Common myeloid progenitor, CD34-positive (primary cell): Measurements from ENCODE around the gene FLNA.
A peak's percentile ranks its signal among the peaks of the same experiment; 100 is the strongest.
"Not testable (repeated sequence)": the region's sequence is repeated elsewhere in the genome, so short reads cannot be mapped to it uniquely, and the experiment has no call there.

Experiments used
- CTCF ChIA-PET: fragments of 350-600 bp; sonication (Branson Sonifier 250); formaldehyde crosslinking; loops from one replicate; lab custom pipeline; 2021; ENCODE audit warnings: antibody characterized with exemption; lab: Charles Lee
- POLR2A ChIA-PET: fragments of 350-600 bp; sonication (Branson Sonifier 250); formaldehyde crosslinking; loops from one replicate; lab custom pipeline; 2021; ENCODE audit warnings: antibody characterized with exemption; lab: Charles Lee
- DNase-seq, 3 donors: peaks; one replicate each; pipeline versions ENCODE4 v3.0.0 to v3.0.0-alpha.2; 2013
- H3K27ac ChIP-seq, 2 experiments: 1 replicate in 1 of 2; 2 replicates in 1 of 2; pipeline ENCODE4 v1.7.0; 2013; ENCODE audit warnings: inconsistent platforms in 2 of 2, low read length in 2 of 2, mild to moderate bottlenecking in 2 of 2, low read depth in 1 of 2, moderate library complexity in 1 of 2; ENCODE audit not compliant: severe bottlenecking in 2 of 2, insufficient read depth in 1 of 2, poor library complexity in 1 of 2
- H3K27me3 ChIP-seq, 5 experiments: replicated peaks in 2 of 5; 1 replicate in 3 of 5; 2 replicates in 2 of 5; pipeline versions ENCODE4 v1.6.1 to v1.7.0; 2013; ENCODE audit warnings: low read length in 4 of 5, mild to moderate bottlenecking in 2 of 5, moderate library complexity in 2 of 5, inconsistent platforms in 1 of 5; ENCODE audit not compliant: insufficient read depth in 5 of 5, control insufficient read depth in 4 of 5
- H3K36me3 ChIP-seq, 4 experiments: 1 replicate in 2 of 4; 2 replicates in 2 of 4; pipeline versions ENCODE4 v1.6.1 to v1.7.0; 2013; ENCODE audit warnings: low read length in 3 of 4, control low read depth in 1 of 4, mild to moderate bottlenecking in 1 of 4; ENCODE audit not compliant: control insufficient read depth in 4 of 4, insufficient read depth in 4 of 4
- H3K4me1 ChIP-seq, 4 experiments: 1 replicate in 3 of 4; 2 replicates in 1 of 4; pipeline versions ENCODE4 v1.6.1 to v1.7.1; 2013; ENCODE audit warnings: low read length in 3 of 4, mild to moderate bottlenecking in 3 of 4, control low read depth in 1 of 4, inconsistent platforms in 1 of 4, moderate library complexity in 1 of 4; ENCODE audit not compliant: control insufficient read depth in 4 of 4, insufficient read depth in 4 of 4; ENCODE audit errors: control extremely low read depth in 1 of 4
- H3K4me3 ChIP-seq, 7 experiments: 1 replicate in 4 of 7; 2 replicates in 3 of 7; pipeline versions ENCODE4 v1.5.1 to v1.7.0; 2013; ENCODE audit warnings: mild to moderate bottlenecking in 7 of 7, low read length in 6 of 7, moderate library complexity in 6 of 7, inconsistent platforms in 2 of 7, low read depth in 2 of 7, control low read depth in 1 of 7; ENCODE audit not compliant: insufficient read depth in 4 of 7, control insufficient read depth in 1 of 7; ENCODE audit errors: extremely low read depth in 1 of 7
- H3K9me3 ChIP-seq, 5 experiments: 1 replicate in 4 of 5; 2 replicates in 1 of 5; pipeline versions ENCODE4 v1.6.1 to v1.7.1; 2013; ENCODE audit warnings: low read length in 4 of 5, mild to moderate bottlenecking in 2 of 5, inconsistent platforms in 1 of 5, low read depth in 1 of 5, moderate library complexity in 1 of 5; ENCODE audit not compliant: control insufficient read depth in 4 of 5, insufficient read depth in 2 of 5; ENCODE audit errors: control extremely low read depth in 1 of 5
- WGBS: methylation state at CpG from one replicate; pipeline ENCODE4 v1.1.5; 2013; ENCODE audit not compliant: insufficient coverage; 5-methylcytosine and 5-hydroxymethylcytosine counted together

The FLNA gene

GRCh38 chrX:154389812-154390747 lies 15.6 kb upstream of the FLNA start:
- H3K4me3 ChIP-seq, H3K9me3 ChIP-seq, H3K27me3 ChIP-seq, DNase-seq, H3K36me3 ChIP-seq, CTCF ChIA-PET, H3K27ac ChIP-seq, POLR2A ChIA-PET, H3K4me1 ChIP-seq: not testable (repeated sequence)
- WGBS: no CpG with 5 or more reads among the region's 121 CpGs

DNA sequence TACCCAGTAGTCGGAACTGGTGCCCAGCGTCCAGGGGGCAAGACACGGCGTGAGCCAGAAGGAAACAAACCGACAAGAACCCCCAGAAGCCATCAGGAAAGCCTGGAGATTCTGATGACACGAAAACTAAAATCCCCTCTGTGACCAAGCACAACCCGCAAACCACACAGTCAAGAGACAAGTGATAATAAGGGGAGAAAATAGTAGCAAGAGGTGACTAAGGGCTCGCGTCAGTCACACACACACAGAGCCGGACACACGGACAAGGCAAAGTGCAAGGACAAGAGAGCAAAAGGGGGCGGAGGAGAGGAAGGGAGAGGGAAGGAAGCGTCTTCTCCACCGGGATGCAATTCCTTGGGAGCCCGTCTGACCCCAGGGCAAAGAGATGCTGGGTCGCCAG lies 14.2 kb upstream of the FLNA start:
- H3K36me3 ChIP-seq, POLR2A ChIA-PET, H3K4me1 ChIP-seq, DNase-seq, CTCF ChIA-PET, H3K9me3 ChIP-seq, H3K4me3 ChIP-seq, H3K27me3 ChIP-seq, H3K27ac ChIP-seq: not testable (repeated sequence)
- no CpG with 5 or more reads among the region's 16 CpGs for WGBS

- H3K9me3 ChIP-seq, H3K36me3 ChIP-seq, POLR2A ChIA-PET, H3K4me1 ChIP-seq, H3K27ac ChIP-seq, CTCF ChIA-PET, H3K4me3 ChIP-seq, DNase-seq, H3K27me3 ChIP-seq: not testable (repeated sequence)
- WGBS: no CpG with 5 or more reads among the region's 20 CpGs
Observed at GRCh38 chrX:154388094-154388493, 13.7 kb upstream of the FLNA start.

GRCh38 chrX:154384284-154384892 lies 10.0 kb upstream of the FLNA start:
- Histone ChIP-seq H3K9me3 (peaks cover 0 to under 1% (median 0%) of the 10 kb centered on the region in 5 experiments), H3K4me3 (no peak overlapping the region), H3K4me1 (peaks cover 0 to 18% (median 14%) of the 10 kb centered on the region in 4 experiments), H3K36me3 (peaks cover 0 to 8% (median 2%) of the 10 kb centered on the region in 4 experiments), H3K27me3 (no peaks in the 10 kb centered on the region), H3K27ac (no peak overlapping the region)
- 97% methylated on average over 7 of the region's 8 CpGs for WGBS
- ChIA-PET POLR2A (interaction anchor here (0.9 kb wide), 1 partner anchor 13 kb away, joined by 3 read pairs; no protein-coding TSS in a partner anchor), CTCF (interaction anchor here (1.0 to 2.0 kb wide), 5 partner anchors 11 to 149 kb away, joined by 3 to 18 read pairs (median 3); partner anchors contain the start of gene FLNA)
- DNase-seq: peak in 1 of 3 donors; percentile 45

- H3K9me3 ChIP-seq: peaks cover 0 to 8% (median 0%) of the 10 kb centered on the region in 5 experiments
- POLR2A ChIA-PET: no interaction called here
- H3K36me3 ChIP-seq: peaks cover 0 to 8% (median 2%) of the 10 kb centered on the region in 4 experiments
- peaks cover 0 to 18% (median 14%) of the 10 kb centered on the region in 4 experiments for H3K4me1 ChIP-seq
- no peaks in the 10 kb centered on the region for H3K27me3 ChIP-seq
- CTCF ChIA-PET: interaction anchor here (0.6 to 2.0 kb wide), 7 partner anchors 10 to 160 kb away, joined by 3 to 18 read pairs (median 3); partner anchors contain the start of gene FLNA
- 86% methylated on average over 12 of the region's 14 CpGs for WGBS
- no peak overlapping the region for H3K4me3 ChIP-seq
- DNase-seq: no peak
- H3K27ac ChIP-seq: no peak overlapping the region
Observed at GRCh38 chrX:154383359-154384283, 9.2 kb upstream of the FLNA start.

DNA sequence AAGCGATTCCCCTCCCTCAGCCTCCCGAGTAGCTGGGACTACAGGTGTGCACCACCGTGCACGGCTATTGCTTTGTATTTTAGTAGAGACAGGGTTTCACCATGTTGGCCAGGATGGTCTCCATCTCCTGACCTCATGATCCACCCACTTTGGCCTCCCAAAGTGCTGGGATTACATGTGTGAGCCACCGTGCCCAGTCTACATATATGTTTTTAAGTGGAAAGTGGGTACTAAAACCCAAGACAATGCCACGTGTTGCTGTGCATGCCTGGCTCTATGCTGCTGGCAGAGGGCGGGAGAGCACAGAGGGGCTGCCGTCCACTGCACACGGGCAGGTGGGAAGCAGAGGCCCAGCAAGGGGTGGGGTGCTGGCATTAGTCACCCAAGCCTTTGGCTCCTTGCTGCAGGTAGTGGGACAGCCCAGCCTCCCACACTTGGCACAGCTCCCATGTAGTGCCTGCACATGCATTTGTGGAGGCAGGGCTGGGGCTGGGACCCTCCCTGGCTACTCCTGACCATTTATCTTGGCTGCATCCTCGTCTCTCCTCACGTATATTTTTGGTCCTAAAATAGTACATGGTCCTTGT lies 8.1 kb upstream of the FLNA start:
- Histone ChIP-seq H3K4me1 (peaks cover 0 to 25% (median 20%) of the 10 kb centered on the region in 4 experiments), H3K27me3 (no peaks in the 10 kb centered on the region), H3K4me3 (no peak overlapping the region), H3K27ac (no peak overlapping the region), H3K9me3 (peaks cover 0 to 9% (median 0%) of the 10 kb centered on the region in 5 experiments), H3K36me3 (peaks cover 0 to 8% (median 2%) of the 10 kb centered on the region in 4 experiments)
- POLR2A ChIA-PET: no interaction called here
- DNase-seq: no peak
- 87% methylated on average over 8 of the region's 11 CpGs for WGBS
- CTCF ChIA-PET: interaction anchor here (1.3 to 2.0 kb wide), 3 partner anchors 9 to 42 kb away, joined by 3 to 18 read pairs (median 6); partner anchors contain the start of gene FLNA
